Keratinocyte (primary cell): Measurements from ENCODE around the gene ERGIC1. TPM values are rescaled to one million over a fixed set of nuclear protein-coding genes. Genes with fewer than 3 reads are reported as not detected.

ENCODE experiments used
- DNase-seq: peaks from one replicate; pipeline ENCODE4 v3.0.0-alpha.2; 2011; ENCODE audit warnings: low read depth, missing footprints, low spot score
- FAIRE-seq: peaks from 2 replicates; lab custom pipeline; 2011; peaks lifted over from hg19 to GRCh38; lab: Jason Lieb, UNC
- H2AFZ ChIP-seq: 2 replicates; pipeline ENCODE4 v1.6.0; 2012; ENCODE audit warnings: low read length, control low read depth, inconsistent platforms; ENCODE audit not compliant: control insufficient read depth
- H3K27ac ChIP-seq: 2 replicates; pipeline ENCODE4 v1.5.1; 2011; ENCODE audit warnings: low read length; ENCODE audit not compliant: control insufficient read depth, insufficient read depth
- H3K27me3 ChIP-seq: 3 replicates; pipeline ENCODE4 v1.6.0; 2011; ENCODE audit warnings: low read length; ENCODE audit not compliant: control insufficient read depth, insufficient read depth; ENCODE audit errors: extremely low read depth
- H3K36me3 ChIP-seq, 2 experiments: 2 replicates in 1 of 2; 3 replicates in 1 of 2; pipeline ENCODE4 v1.5.1; 2011; ENCODE audit warnings: low read length in 2 of 2, mild to moderate bottlenecking in 1 of 2; ENCODE audit not compliant: control insufficient read depth in 2 of 2, insufficient read depth in 2 of 2; ENCODE audit errors: extremely low read depth in 1 of 2
- H3K4me1 ChIP-seq: 3 replicates; pipeline ENCODE4 v1.5.1; 2011; ENCODE audit warnings: low read length; ENCODE audit not compliant: control insufficient read depth, insufficient read depth; ENCODE audit errors: extremely low read depth
- H3K4me2 ChIP-seq: 3 replicates; pipeline ENCODE4 v1.6.0; 2011; ENCODE audit warnings: low read depth, low read length; ENCODE audit not compliant: control insufficient read depth, insufficient read depth; ENCODE audit errors: extremely low read depth
- H3K4me3 ChIP-seq, 3 experiments: fragments of 200-600 bp in 1 of 3; sonication (generic) in 1 of 3; 2 replicates in 2 of 3; 3 replicates in 1 of 3; pipeline ENCODE4 v1.5.1; 2011 to 2016; ENCODE audit warnings: low read length in 3 of 3, mild to moderate bottlenecking in 3 of 3, control low read depth in 2 of 3, inconsistent platforms in 1 of 3, low read depth in 1 of 3, mixed read lengths in 1 of 3, mixed run types in 1 of 3, moderate library complexity in 1 of 3; ENCODE audit not compliant: control insufficient read depth in 2 of 3, insufficient read depth in 2 of 3; ENCODE audit errors: extremely low read depth in 1 of 3
- H3K79me2 ChIP-seq: 2 replicates; pipeline ENCODE4 v1.6.0; 2012; ENCODE audit warnings: low read length; ENCODE audit not compliant: control insufficient read depth, insufficient read depth
- H3K9ac ChIP-seq: 3 replicates; pipeline ENCODE4 v1.6.0; 2011; ENCODE audit warnings: low read length; ENCODE audit not compliant: control insufficient read depth, insufficient read depth; ENCODE audit errors: extremely low read depth
- H3K9me1 ChIP-seq: 3 replicates; pipeline ENCODE4 v1.6.0; 2011; ENCODE audit warnings: low read length; ENCODE audit not compliant: control insufficient read depth, insufficient read depth; ENCODE audit errors: extremely low read depth
- H3K9me3 ChIP-seq: 2 replicates; pipeline ENCODE4 v1.5.1; 2012; ENCODE audit warnings: low read depth, low read length; ENCODE audit not compliant: control insufficient read depth
- H4K20me1 ChIP-seq: 3 replicates; pipeline ENCODE4 v1.6.0; 2011; ENCODE audit warnings: low read length; ENCODE audit not compliant: control insufficient read depth, insufficient read depth; ENCODE audit errors: extremely low read depth
- EZH2 ChIP-seq: IDR thresholded peaks from one replicate; pipeline ENCODE4 v1.6.1; 2012; ENCODE audit warnings: inconsistent platforms, mild to moderate bottlenecking, low read length, moderate library complexity
- dilution Hi-C: fragments of 300-500 bp; cut with MboI; formaldehyde crosslinking; loops from one replicate; pipeline ENCODE4 v1.7.0; 2020; ENCODE audit warnings: low sequenced_read_pairs; ENCODE audit not compliant: extremely low pct_ligation_motif_present
- polyA plus RNA-seq, 5 experiments: library from polyadenylated mRNA; depleted of rRNA in 3 of 5; stranded (reverse) in 3 of 5; stranded (forward) in 1 of 5; unstranded in 1 of 5; fragments of >200 nt; gene quantifications; 1 replicate in 1 of 5; 2 replicates in 3 of 5; 3 replicates in 1 of 5; pipeline versions ENCODE4 v1.2.1 to v1.2.3, GENCODE V29; 2011 to 2012; ENCODE audit warnings: missing spikeins in 2 of 5, low read depth in 1 of 5, low replicate concordance in 1 of 5
- TF ChIP-seq, protein P1 (sequence below), 3 experiments: IDR thresholded peaks in 1 of 3; conservative IDR thresholded peaks in 1 of 3; optimal IDR thresholded peaks in 1 of 3; 2 replicates in 2 of 3; 3 replicates in 1 of 3; pipeline versions ENCODE3 to v1.5.1; 2011; ENCODE audit warnings: low read length in 3 of 3, mild to moderate bottlenecking in 3 of 3, moderate library complexity in 2 of 3, control low read depth in 1 of 3, inconsistent platforms in 1 of 3; ENCODE audit not compliant: insufficient read depth in 2 of 3; ENCODE audit errors: extremely low read depth in 1 of 3

ERGIC1 gene
- polyA plus RNA-seq, 1 donor (not counting 4 experiments of a cell fraction or from before 2014, with no cell fraction given) = 93.4 TPM

DNA sequence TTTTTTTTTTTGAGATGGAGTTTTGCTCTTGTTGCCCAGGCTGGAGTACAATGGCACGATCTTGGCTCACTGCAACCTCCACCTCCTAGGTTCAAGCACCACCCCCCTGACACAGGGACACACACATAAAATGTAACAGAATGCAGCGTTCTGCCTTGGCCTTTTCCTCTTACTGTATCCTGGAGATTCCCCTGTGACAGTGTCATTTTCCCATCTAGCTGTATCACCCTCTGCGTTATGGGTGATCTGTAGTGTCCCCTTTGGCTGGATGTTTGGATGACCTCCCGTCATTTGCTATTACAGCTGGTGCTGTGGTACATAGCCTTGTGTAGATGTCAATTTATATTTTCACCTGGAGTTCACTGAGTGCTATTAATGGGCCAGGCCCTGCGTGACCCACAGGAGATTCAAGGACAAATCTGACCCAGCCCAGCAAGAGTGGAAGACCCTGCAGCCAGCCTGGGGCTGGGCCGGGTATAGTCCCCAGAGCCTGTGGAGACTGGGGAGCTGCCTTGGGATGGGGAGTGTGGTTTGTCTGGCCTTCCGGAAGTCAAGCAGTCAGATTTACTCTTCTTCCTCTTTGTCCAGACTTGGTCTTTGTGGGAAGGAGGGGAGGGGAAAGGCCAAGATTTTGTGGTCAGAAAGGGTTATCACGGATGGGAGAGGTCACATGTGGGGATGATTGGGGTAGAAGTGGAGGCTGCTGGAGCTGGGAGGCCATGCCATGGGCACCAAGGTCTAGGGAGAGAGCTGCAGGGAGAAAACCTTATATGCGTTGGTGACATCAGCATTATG lies 43.6 kb downstream of the ERGIC1 start:
- Histone ChIP-seq H3K27me3 (no peaks in the 10 kb centered on the region), H3K36me3 (peaks cover 0 to 4% of the 10 kb centered on the region in 2 experiments), H3K4me2 (no peak overlapping the region), H4K20me1 (no peaks in the 10 kb centered on the region), H3K9me3 (no peaks in the 10 kb centered on the region), H2AFZ (no peak overlapping the region), H3K9ac (no peak overlapping the region), H3K79me2 (peaks cover 16% of the 10 kb centered on the region), H3K9me1 (no peaks in the 10 kb centered on the region), H3K4me1 (peaks cover 8% of the 10 kb centered on the region), H3K27ac (no peak overlapping the region), H3K4me3 (no peak overlapping the region)
- TF ChIP-seq, protein P1, sequence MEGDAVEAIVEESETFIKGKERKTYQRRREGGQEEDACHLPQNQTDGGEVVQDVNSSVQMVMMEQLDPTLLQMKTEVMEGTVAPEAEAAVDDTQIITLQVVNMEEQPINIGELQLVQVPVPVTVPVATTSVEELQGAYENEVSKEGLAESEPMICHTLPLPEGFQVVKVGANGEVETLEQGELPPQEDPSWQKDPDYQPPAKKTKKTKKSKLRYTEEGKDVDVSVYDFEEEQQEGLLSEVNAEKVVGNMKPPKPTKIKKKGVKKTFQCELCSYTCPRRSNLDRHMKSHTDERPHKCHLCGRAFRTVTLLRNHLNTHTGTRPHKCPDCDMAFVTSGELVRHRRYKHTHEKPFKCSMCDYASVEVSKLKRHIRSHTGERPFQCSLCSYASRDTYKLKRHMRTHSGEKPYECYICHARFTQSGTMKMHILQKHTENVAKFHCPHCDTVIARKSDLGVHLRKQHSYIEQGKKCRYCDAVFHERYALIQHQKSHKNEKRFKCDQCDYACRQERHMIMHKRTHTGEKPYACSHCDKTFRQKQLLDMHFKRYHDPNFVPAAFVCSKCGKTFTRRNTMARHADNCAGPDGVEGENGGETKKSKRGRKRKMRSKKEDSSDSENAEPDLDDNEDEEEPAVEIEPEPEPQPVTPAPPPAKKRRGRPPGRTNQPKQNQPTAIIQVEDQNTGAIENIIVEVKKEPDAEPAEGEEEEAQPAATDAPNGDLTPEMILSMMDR (optimal IDR thresholded peaks at IDR 0.05 in 1 of 3, IDR thresholded peaks at IDR 0.05 in 1 of 3, conservative IDR thresholded peaks at IDR 0.05 in 1 of 3; ENCODE audit: extremely low read depth in 1 of 3, insufficient read depth in 2 of 3, low read length in 3 of 3) = no peak
- TF ChIP-seq EZH2 = no peak
- DNase-seq = no peak
- no peak for FAIRE-seq
- dilution Hi-C loops = no loop called here

- no peak overlapping the region for H3K27ac ChIP-seq
- H3K27me3 ChIP-seq = no peaks in the 10 kb centered on the region
- dilution Hi-C loops = no loop called here
- H2AFZ ChIP-seq = no peak overlapping the region
- H3K9me3 ChIP-seq = no peaks in the 10 kb centered on the region
- no peak for FAIRE-seq
- no peak for DNase-seq
- no peaks in the 10 kb centered on the region for H4K20me1 ChIP-seq
- no peak overlapping the region for H3K4me3 ChIP-seq
- peaks cover 0 to 6% of the 10 kb centered on the region in 2 experiments for H3K36me3 ChIP-seq
- no peak for TF ChIP-seq EZH2
- no peaks in the 10 kb centered on the region for H3K4me1 ChIP-seq
- no peak overlapping the region for H3K4me2 ChIP-seq
- H3K79me2 ChIP-seq = peaks cover 13% of the 10 kb centered on the region
- no peak overlapping the region for H3K9ac ChIP-seq
- no peaks in the 10 kb centered on the region for H3K9me1 ChIP-seq
These were observed 44.5 kb downstream of the ERGIC1 start for GRCh38 chr5:172878585-172878932.
